DMS114 treated with DMSO at 0.1 percent for 48 hours (cell line): ENCODE measurements around the gene C10orf62.
"Not testable (repeated sequence)": the region's sequence is repeated elsewhere in the genome, so short reads cannot be mapped to it uniquely, and the experiment has no call there.

Experiments used
- DNase-seq: peaks from one replicate; lab custom pipeline; 2025; ENCODE audit not compliant: unreplicated experiment; lab: John Stamatoyannopoulos, UW

C10orf62 gene

GRCh38 chr10:97563337-97563736 lies 26.2 kb upstream of the C10orf62 start:
- DNase-seq, result no peak

DNA sequence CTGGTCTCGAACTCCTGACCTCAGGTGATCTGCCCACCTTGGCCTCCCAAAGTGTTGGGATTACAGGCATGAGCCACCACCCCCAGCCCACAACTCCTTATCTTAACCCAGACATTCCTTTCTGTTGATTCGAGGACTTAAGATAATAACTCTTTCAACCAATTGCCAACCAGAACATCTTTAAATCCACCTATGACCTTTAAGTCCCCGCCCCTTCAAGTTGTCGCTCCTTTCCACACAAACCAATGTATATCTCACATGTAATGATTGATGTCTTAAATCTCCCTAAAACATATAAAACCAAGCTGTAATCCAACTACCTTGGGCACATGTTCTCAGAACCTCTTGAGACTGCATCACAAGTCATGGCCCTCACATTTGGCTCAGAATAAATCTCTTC lies 24.7 kb upstream of the C10orf62 start:
- no peak for DNase-seq

DNA sequence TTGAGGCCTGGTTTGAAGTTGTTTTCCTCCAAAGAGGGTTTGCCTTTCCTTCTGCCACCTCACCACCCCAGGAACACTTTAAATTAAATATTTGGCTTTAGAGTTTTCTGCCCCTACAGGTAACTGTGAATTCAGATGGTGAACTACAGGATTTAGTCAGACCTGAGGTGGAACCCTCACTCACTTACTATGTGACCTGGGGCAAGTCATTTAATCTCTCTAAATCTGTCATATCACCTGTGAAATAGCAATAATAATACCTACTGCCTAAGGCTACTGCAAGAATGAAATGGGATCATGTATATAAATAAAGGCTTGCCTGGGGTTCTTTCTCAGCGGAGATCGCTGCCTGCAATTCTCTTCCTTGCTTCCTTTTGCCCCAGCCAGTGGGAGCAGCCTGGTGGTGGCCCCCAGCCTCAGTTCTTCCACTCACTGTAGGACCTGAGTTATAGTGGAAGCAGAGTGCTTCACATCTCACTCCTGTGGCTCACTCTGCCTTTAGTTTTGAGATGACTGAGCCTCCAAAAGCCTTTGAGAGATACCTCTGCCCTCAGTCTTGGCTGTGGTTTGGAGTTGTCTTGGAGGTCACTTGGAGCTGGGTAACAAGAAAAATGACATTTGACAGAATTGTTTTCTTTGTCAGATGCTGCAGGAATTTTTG lies 23.1 kb upstream of the C10orf62 start:
- DNase-seq, result no peak

DNA sequence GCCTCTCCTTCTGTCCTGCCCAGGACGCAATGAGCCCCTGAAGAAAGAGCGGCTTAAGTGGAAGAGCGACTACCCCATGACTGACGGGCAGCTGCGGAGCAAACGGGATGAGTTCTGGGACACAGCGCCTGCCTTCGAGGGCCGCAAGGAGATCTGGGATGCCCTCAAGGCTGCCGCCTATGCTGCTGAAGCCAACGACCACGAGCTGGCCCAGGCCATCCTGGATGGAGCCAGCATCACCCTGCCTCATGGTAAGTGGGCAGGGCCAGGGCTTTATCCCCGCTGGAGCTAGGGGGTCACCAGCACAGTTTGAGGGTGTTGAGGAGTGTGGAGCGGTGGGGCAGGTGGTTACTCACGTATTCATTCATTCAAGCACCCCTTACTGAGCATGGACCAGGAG lies 21.6 kb upstream of the C10orf62 start:
- no peak for DNase-seq

DNA sequence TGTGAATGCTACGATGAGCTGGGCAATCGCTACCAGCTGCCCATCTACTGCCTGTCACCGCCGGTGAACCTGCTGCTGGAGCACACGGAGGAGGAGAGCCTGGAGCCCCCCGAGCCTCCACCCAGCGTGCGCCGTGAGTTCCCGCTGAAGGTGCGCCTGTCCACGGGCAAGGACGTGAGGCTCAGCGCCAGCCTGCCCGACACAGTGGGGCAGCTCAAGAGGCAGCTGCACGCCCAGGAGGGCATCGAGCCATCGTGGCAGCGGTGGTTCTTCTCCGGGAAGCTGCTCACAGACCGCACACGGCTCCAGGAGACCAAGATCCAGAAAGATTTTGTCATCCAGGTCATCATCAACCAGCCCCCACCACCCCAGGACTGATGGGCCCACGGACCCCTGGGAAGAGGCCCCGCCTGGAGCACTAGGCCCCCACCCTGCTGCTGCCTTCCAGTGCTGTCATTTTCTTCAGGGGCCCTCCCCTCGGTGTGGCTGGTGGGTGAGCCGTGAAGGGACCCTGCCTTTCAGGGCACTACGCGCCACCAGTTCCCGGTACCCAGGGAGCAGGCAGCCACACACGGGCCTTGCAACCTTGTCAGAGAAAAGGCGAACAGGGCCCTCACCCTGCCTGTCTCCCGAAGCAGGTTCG lies 19.3 kb upstream of the C10orf62 start:
- DNase-seq, result no peak

GRCh38 chr10:97570789-97571471 lies 18.6 kb upstream of the C10orf62 start:
- no peak for DNase-seq

DNA sequence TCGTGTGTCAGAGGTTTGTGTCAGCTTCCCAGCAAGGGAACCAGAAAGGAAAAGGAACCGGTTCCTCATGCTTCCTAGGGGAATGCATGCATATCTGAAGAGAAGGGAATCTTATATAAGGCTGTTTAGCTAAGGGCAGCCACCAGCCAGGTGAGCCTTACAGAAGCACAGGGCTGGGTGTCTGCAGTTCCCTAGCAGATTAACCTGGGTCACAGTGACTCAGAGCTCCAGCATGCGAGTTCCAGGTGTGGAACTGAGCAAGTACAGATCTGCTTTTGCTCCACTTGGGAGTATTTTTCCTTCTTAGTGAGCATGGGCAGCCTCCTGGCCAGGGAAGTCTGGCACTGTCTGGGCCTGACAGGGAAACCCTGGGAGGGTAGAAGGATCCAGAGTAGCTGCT lies 17.9 kb upstream of the C10orf62 start:
- DNase-seq, result no peak

GRCh38 chr10:97572214-97572989 lies 17.1 kb upstream of the C10orf62 start, which contains the start of gene ANKRD2:
Gene ANKRD2, plus strand, starts transcription at chr10:97572779. Its CDS starts 10 bp downstream, at chr10:97572789.
- peak; percentile 63 for DNase-seq

DNA sequence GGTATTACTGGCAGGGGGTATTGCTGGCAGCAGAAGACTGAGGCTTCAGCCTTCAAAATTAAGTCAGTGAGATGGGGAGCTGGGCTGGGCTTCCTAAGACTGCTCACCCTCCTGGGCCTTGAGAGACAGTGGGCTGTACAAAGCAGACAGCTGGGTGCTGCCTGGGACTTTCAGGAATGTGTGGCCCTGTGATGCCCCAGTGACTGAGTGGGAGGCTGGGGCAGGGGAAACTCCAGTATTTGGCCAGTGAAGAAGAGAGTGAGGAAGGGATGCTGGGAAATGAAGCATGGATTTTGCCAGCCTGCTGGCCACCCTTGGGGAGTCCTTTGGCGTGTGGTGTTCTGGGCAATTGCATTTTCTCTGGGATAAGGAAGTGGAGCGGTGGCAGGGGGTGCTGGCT lies 16.5 kb upstream of the C10orf62 start:
- DNase-seq, result no peak

DNA sequence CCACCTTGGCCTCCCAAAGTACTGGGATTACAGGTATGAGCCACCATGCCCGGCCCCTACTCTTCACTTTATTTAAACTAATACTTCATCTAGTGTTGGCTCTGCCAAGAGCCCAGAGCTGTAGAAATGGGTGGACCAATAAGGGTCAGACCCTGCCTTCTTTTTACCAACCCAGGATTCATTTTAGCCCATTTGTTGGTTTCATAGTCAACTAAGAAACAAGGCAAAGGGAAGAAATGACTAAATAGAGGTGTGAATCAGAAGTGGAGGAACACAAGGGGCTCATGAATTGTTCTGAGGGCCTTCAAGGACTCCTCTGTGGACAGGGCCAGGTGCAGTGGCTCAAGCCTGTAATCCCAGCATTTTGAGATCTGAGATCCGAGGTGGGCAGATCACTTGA lies 15.8 kb upstream of the C10orf62 start:
- no peak for DNase-seq

DNA sequence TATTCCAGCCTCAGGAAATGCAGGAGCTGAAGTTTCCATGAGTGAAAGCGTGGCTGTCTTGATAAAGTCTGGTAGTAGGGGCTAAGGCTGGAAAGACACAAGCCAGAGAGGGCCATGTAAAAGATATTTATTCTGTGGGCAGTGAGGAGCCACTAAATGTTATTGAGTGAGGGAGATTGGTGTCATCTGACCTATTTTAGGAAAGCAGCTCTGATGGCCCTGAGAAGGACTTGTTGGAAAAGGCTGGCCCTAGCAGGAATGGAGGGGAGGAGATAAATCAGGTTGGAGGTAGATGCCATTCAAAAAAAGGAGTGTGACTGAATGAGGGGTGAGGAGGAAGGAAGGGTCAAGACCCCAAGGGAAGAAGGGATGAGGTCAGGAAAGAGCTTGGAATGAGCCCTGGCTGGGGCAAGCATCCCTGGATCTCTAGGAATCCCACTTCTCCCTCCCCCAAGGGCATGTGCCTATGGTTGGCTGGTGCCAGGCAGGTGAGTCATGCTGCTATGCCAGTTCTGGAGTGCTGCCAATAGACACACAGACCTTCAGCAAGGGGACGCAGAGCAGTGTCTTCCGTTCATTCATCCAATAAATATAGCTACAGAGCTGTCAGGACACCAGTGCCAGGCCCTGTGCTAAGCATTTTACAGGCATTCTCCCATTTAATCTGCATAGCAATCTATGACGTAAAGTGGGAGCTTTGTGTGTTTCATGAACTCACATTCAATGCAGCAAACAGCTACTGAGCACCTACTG lies 15.0 kb upstream of the C10orf62 start:
- DNase-seq, result no peak

- no peak for DNase-seq
Measured at GRCh38 chr10:97575127-97575668, 14.3 kb upstream of the C10orf62 start.

- DNase-seq, result not testable (repeated sequence)
Measured at GRCh38 chr10:97576487-97576886, 13.0 kb upstream of the C10orf62 start.

- no peak for DNase-seq
Measured at GRCh38 chr10:97577701-97578100, 11.8 kb upstream of the C10orf62 start.

GRCh38 chr10:97578171-97578844 lies 11.2 kb upstream of the C10orf62 start:
- DNase-seq, result no peak

DNA sequence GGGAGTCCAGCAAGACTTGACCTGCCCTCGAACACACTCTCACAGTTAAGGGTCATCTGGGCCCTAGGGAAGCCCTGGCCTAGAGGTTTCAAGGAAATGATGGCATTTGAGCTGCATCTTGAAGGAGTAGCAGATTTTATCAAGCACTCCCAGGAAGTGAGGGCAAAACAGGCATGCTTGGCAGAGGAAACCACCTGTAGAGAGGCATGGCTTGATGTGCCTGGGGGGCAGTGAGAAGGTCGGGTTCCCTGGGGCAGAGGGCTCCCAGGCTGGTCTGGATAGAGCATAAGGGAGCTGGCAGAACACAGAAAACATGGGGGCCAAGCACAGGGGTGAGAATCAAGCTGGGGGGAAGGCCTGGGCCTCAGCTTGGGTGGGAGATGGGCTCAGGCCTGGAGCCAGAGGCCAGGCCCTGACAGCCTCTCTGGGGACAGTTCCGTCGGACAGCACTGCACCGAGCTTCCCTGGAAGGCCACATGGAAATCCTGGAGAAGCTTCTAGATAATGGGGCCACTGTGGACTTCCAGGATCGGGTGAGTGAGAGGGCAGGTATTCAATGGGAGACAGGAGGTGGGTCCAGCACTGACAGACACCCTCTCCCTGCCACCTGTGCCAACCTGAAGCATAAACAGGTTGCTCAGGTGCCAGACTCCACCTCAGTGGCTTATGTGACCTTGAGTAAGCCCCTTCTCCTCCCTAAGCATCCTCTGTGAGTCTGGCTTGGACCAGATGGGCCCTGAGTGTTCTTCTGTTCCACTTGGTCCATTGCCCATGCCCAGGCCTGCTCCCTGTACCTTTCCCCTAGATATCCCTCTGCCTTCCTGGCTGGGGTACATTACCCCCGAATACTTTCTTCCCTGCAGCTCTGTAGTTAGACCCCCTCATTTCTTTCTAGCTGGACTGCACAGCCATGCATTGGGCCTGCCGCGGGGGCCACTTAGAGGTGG lies 8.8 kb upstream of the C10orf62 start:
- no peak for DNase-seq

DNA sequence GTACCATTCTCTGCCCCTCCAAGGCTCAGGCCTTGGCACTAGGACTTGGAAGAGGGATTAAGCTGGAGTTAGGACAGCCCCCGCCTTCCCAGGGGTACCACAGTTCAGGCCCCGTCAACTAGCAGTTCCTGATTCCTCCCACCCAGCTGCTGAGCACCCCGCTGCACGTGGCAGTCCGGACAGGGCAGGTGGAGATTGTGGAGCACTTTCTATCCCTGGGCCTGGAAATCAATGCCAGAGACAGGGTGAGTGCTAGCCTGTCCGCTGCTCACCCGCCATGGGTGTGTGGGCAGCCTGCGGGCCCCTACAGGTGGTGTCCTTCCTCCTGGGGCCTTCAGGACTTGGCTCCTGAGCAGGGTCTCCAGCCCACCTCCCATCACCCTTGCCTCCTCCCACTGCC lies 7.4 kb upstream of the C10orf62 start:
- no peak for DNase-seq

DNA sequence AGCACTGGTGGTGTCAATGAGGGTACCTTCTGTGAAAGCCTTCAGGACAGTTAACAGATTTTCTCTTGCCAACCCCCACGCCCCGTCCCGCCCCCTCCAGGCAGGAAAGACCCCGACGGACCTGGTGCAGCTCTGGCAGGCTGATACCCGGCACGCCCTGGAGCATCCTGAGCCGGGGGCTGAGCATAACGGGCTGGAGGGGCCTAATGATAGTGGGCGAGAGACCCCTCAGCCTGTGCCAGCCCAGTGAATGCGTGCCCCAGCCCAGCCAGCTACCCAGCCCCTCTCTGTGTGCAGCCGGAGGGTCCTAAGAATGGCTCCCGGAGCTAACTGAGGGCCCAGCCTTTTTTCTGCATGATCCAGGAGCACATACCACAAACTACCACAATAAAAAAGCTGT lies 6.0 kb upstream of the C10orf62 start:
- DNase-seq, result no peak
